ENCODE results near the gene AGPAT2.

Gene AGPAT2

GRCh38 chr9:136665704-136666371, 21.4 kb downstream of the AGPAT2 start:
- WGBS, 2 experiments (ENCODE audit: insufficient coverage in 2 of 2): 0% methylated on average over 63 to 89 of the region's 109 CpGs
- Histone ChIP-seq H3K27ac (ENCODE audit: low read depth, low read length, severe bottlenecking) (peak overlapping the region; percentile 79), H3K36me3 (ENCODE audit: control insufficient read depth, insufficient read depth, low read length) (peaks cover 13% of the 10 kb centered on the region), H3K9me3 (ENCODE audit: control insufficient read depth, low read length) (no peaks in the 10 kb centered on the region), H3K4me3 (ENCODE audit: extremely low read depth, insufficient read depth, low read length, poor library complexity, severe bottlenecking) (peak overlapping the region; percentile 41), H3K4me1 (ENCODE audit: control insufficient read depth, insufficient read depth, low read length, poor library complexity, severe bottlenecking) (peaks cover 22% of the 10 kb centered on the region)

- H3K9me3 ChIP-seq (ENCODE audit: control insufficient read depth, low read length): no peaks in the 10 kb centered on the region
- H3K4me3 ChIP-seq (ENCODE audit: extremely low read depth, insufficient read depth, low read length, poor library complexity, severe bottlenecking): peak overlapping the region; percentile 41
- H3K27ac ChIP-seq (ENCODE audit: low read depth, low read length, severe bottlenecking): peak overlapping the region; percentile 92
- H3K36me3 ChIP-seq (ENCODE audit: control insufficient read depth, insufficient read depth, low read length): peaks cover 8% of the 10 kb centered on the region
- WGBS, 2 experiments (ENCODE audit: insufficient coverage in 2 of 2): 24 to 31% methylated on average over 33 to 41 of the region's 49 CpGs
- peaks cover 22% of the 10 kb centered on the region for H3K4me1 ChIP-seq (ENCODE audit: control insufficient read depth, insufficient read depth, low read length, poor library complexity, severe bottlenecking)
Measured at GRCh38 chr9:136665111-136665703, 22.1 kb downstream of the AGPAT2 start.

GRCh38 chr9:136664000-136664915, 23.0 kb downstream of the AGPAT2 start:
- H3K36me3 ChIP-seq (ENCODE audit: control insufficient read depth, insufficient read depth, low read length): peaks cover 3% of the 10 kb centered on the region

GRCh38 chr9:136662656-136663581, 24.3 kb downstream of the AGPAT2 start, which contains the start of gene EGFL7:
Gene EGFL7 (plus strand): TSS chr9:136662916. CDS start chr9:136668283, 5,367 bp downstream.
- peaks cover 3% of the 10 kb centered on the region for H3K36me3 ChIP-seq (ENCODE audit: control insufficient read depth, insufficient read depth, low read length)
- H3K9me3 ChIP-seq (ENCODE audit: control insufficient read depth, low read length): no peaks in the 10 kb centered on the region
- H3K4me3 ChIP-seq (ENCODE audit: extremely low read depth, insufficient read depth, low read length, poor library complexity, severe bottlenecking): peak within 1 kb of the TSS; percentile 41
- peak within 1 kb of the TSS; percentile 92 for H3K27ac ChIP-seq (ENCODE audit: low read depth, low read length, severe bottlenecking)
- 80 to 86% methylated on average over 13 to 35 of the region's 38 CpGs for WGBS, 2 experiments (ENCODE audit: insufficient coverage in 2 of 2)
- H3K4me1 ChIP-seq (ENCODE audit: control insufficient read depth, insufficient read depth, low read length, poor library complexity, severe bottlenecking): peaks cover 22% of the 10 kb centered on the region

More at GRCh38 chr9:136664000-136664915, 23.0 kb downstream of the AGPAT2 start:
- Histone ChIP-seq H3K4me1 (ENCODE audit: control insufficient read depth, insufficient read depth, low read length, poor library complexity, severe bottlenecking) (peaks cover 22% of the 10 kb centered on the region), H3K4me3 (ENCODE audit: extremely low read depth, insufficient read depth, low read length, poor library complexity, severe bottlenecking) (peak overlapping the region; percentile 41), H3K9me3 (ENCODE audit: control insufficient read depth, low read length) (no peaks in the 10 kb centered on the region), H3K27ac (ENCODE audit: low read depth, low read length, severe bottlenecking) (peak overlapping the region; percentile 92)
- 91 to 92% methylated on average over 26 to 27 of the region's 27 CpGs for WGBS, 2 experiments (ENCODE audit: insufficient coverage in 2 of 2)

- H3K9me3 ChIP-seq (ENCODE audit: control insufficient read depth, low read length): no peaks in the 10 kb centered on the region
- peak overlapping the region; percentile 41 for H3K27ac ChIP-seq (ENCODE audit: low read depth, low read length, severe bottlenecking)
- H3K36me3 ChIP-seq (ENCODE audit: control insufficient read depth, insufficient read depth, low read length): peaks cover 3% of the 10 kb centered on the region
- peaks cover 22% of the 10 kb centered on the region for H3K4me1 ChIP-seq (ENCODE audit: control insufficient read depth, insufficient read depth, low read length, poor library complexity, severe bottlenecking)
- no peak overlapping the region for H3K4me3 ChIP-seq (ENCODE audit: extremely low read depth, insufficient read depth, low read length, poor library complexity, severe bottlenecking)
- WGBS, 2 experiments (ENCODE audit: insufficient coverage in 2 of 2): 93 to 94% methylated on average over 8 of the region's 10 CpGs
Measured at GRCh38 chr9:136662326-136662655, 25.0 kb downstream of the AGPAT2 start.

GRCh38 chr9:136661641-136662325, 25.5 kb downstream of the AGPAT2 start:
- Histone ChIP-seq H3K27ac (ENCODE audit: low read depth, low read length, severe bottlenecking) (no peak overlapping the region), H3K4me3 (ENCODE audit: extremely low read depth, insufficient read depth, low read length, poor library complexity, severe bottlenecking) (no peak overlapping the region), H3K4me1 (ENCODE audit: control insufficient read depth, insufficient read depth, low read length, poor library complexity, severe bottlenecking) (peaks cover 18% of the 10 kb centered on the region), H3K36me3 (ENCODE audit: control insufficient read depth, insufficient read depth, low read length) (peaks cover 3% of the 10 kb centered on the region), H3K9me3 (ENCODE audit: control insufficient read depth, low read length) (no peaks in the 10 kb centered on the region)
- 90 to 91% methylated on average over 9 to 15 of the region's 22 CpGs for WGBS, 2 experiments (ENCODE audit: insufficient coverage in 2 of 2)

- no peaks in the 10 kb centered on the region for H3K9me3 ChIP-seq (ENCODE audit: control insufficient read depth, low read length)
- 89 to 92% methylated on average over 11 of the region's 13 CpGs for WGBS, 2 experiments (ENCODE audit: insufficient coverage in 2 of 2)
- H3K4me3 ChIP-seq (ENCODE audit: extremely low read depth, insufficient read depth, low read length, poor library complexity, severe bottlenecking): no peak overlapping the region
Measured at GRCh38 chr9:136660971-136661550, 26.2 kb downstream of the AGPAT2 start.

GRCh38 chr9:136659861-136660784, 27.1 kb downstream of the AGPAT2 start:
- Histone ChIP-seq H3K36me3 (ENCODE audit: control insufficient read depth, insufficient read depth, low read length) (peaks cover 3% of the 10 kb centered on the region), H3K27ac (ENCODE audit: low read depth, low read length, severe bottlenecking) (no peak overlapping the region), H3K9me3 (ENCODE audit: control insufficient read depth, low read length) (no peaks in the 10 kb centered on the region), H3K4me3 (ENCODE audit: extremely low read depth, insufficient read depth, low read length, poor library complexity, severe bottlenecking) (no peak overlapping the region), H3K4me1 (ENCODE audit: control insufficient read depth, insufficient read depth, low read length, poor library complexity, severe bottlenecking) (peaks cover 27% of the 10 kb centered on the region)
- 79 to 86% methylated on average over 8 to 15 of the region's 21 CpGs for whole genome bisulfite sequencing, 2 experiments (ENCODE audit: insufficient coverage in 2 of 2)

More at GRCh38 chr9:136660971-136661550, 26.2 kb downstream of the AGPAT2 start:
- H3K36me3 ChIP-seq (ENCODE audit: control insufficient read depth, insufficient read depth, low read length): peaks cover 3% of the 10 kb centered on the region
- H3K4me1 ChIP-seq (ENCODE audit: control insufficient read depth, insufficient read depth, low read length, poor library complexity, severe bottlenecking): peaks cover 17% of the 10 kb centered on the region
- H3K27ac ChIP-seq (ENCODE audit: low read depth, low read length, severe bottlenecking): no peak overlapping the region

Data from mesodermal cell (in vitro differentiated cells).